ENCODE data around the gene CD79A. TPM values are rescaled to one million over a fixed set of nuclear protein-coding genes. Genes with fewer than 3 reads are reported as not detected.

Gene CD79A
- total RNA-seq, 1 experiment from 2014 or later, result not detected

- peak; percentile 94 for DNase-seq (ENCODE audit: low spot score)
Observed at GRCh38 chr19:41883821-41884733, 7.0 kb downstream of the CD79A start.

- DNase-seq (ENCODE audit: low spot score), result no peak
Observed at GRCh38 chr19:41886761-41887710, 10.0 kb downstream of the CD79A start.

GRCh38 chr19:41887711-41888382, 10.8 kb downstream of the CD79A start:
- peak; percentile 68 for DNase-seq (ENCODE audit: low spot score)

- no peak for DNase-seq (ENCODE audit: low spot score)
Observed at GRCh38 chr19:41888926-41889325, 11.8 kb downstream of the CD79A start.

- DNase-seq (ENCODE audit: low spot score), result no peak
Observed at GRCh38 chr19:41889896-41890295, 12.8 kb downstream of the CD79A start.

- no peak for DNase-seq (ENCODE audit: low spot score)
Observed at GRCh38 chr19:41890936-41891335, 13.9 kb downstream of the CD79A start.

- DNase-seq (ENCODE audit: low spot score), result no peak
Observed at GRCh38 chr19:41892173-41892902, 15.3 kb downstream of the CD79A start.

- DNase-seq (ENCODE audit: low spot score), result peak; percentile 33
Observed at GRCh38 chr19:41893899-41894298, 16.8 kb downstream of the CD79A start.

GRCh38 chr19:41894350-41894749, 17.3 kb downstream of the CD79A start:
- DNase-seq (ENCODE audit: low spot score), result no peak

GRCh38 chr19:41895745-41896580, 18.9 kb downstream of the CD79A start:
- DNase-seq (ENCODE audit: low spot score), result no peak

GRCh38 chr19:41896581-41896942, 19.5 kb downstream of the CD79A start:
- DNase-seq (ENCODE audit: low spot score), result no peak

- no peak for DNase-seq (ENCODE audit: low spot score)
Observed at GRCh38 chr19:41897181-41897580, 20.1 kb downstream of the CD79A start.

GRCh38 chr19:41897820-41898219, 20.7 kb downstream of the CD79A start:
- DNase-seq (ENCODE audit: low spot score), result no peak

GRCh38 chr19:41898235-41898634, 21.2 kb downstream of the CD79A start:
- DNase-seq (ENCODE audit: low spot score), result no peak

GRCh38 chr19:41901707-41902360, 24.8 kb downstream of the CD79A start:
- DNase-seq (ENCODE audit: low spot score), result no peak

- DNase-seq (ENCODE audit: low spot score), result no peak
Observed at GRCh38 chr19:41902594-41902993, 25.5 kb downstream of the CD79A start.

GRCh38 chr19:41903193-41903953, 26.3 kb downstream of the CD79A start:
- no peak for DNase-seq (ENCODE audit: low spot score)

GRCh38 chr19:41904118-41904870, 27.2 kb downstream of the CD79A start:
- DNase-seq (ENCODE audit: low spot score), result no peak
